ENCODE data around the gene DTNBP1. TPM values are rescaled to one million over a fixed set of nuclear protein-coding genes. Genes with fewer than 3 reads are reported as not detected.
"Not testable (repeated sequence)": the region's sequence is repeated elsewhere in the genome, so short reads cannot be mapped to it uniquely, and the experiment has no call there.

Gene DTNBP1
- total RNA-seq, 1 donor from 2014 or later: 5.6 TPM

- intact Hi-C loops (cut with DNase I): no loop called here
- DNase-seq (ENCODE audit: low spot score in 2 of 2): no peak
These were observed 112.2 kb downstream of the DTNBP1 start for GRCh38 chr6:15550546-15551123.

GRCh38 chr6:15549371-15549770 is 113.5 kb downstream of the DTNBP1 start:
- no peak for TF ChIP-seq CTCF (IDR thresholded peaks at IDR 0.05)
- Histone ChIP-seq H3K27ac (no peak overlapping the region), H3K4me3 (no peak overlapping the region), H3K4me1 (peaks cover 0 to 2% of the 10 kb centered on the region in 2 donors), H3K9me3 (no peaks in the 10 kb centered on the region), H3K27me3 (no peaks in the 10 kb centered on the region), H3K36me3 (no peaks in the 10 kb centered on the region)
- intact Hi-C loops (cut with DNase I): no loop called here
- DNase-seq (ENCODE audit: low spot score in 2 of 2): no peak

More at GRCh38 chr6:15550546-15551123, 112.2 kb downstream of the DTNBP1 start:
- Histone ChIP-seq H3K4me3 (no peak overlapping the region), H3K9me3 (no peaks in the 10 kb centered on the region), H3K27me3 (no peaks in the 10 kb centered on the region), H3K4me1 (no peaks in the 10 kb centered on the region), H3K36me3 (no peaks in the 10 kb centered on the region), H3K27ac (no peak overlapping the region)
- TF ChIP-seq CTCF (IDR thresholded peaks at IDR 0.05): no peak

- intact Hi-C loops (cut with DNase I): no loop called here
- H3K4me1 ChIP-seq: peaks cover 0 to 3% of the 10 kb centered on the region in 2 donors
- no peak for TF ChIP-seq CTCF (IDR thresholded peaks at IDR 0.05)
- no peaks in the 10 kb centered on the region for H3K36me3 ChIP-seq
- no peak overlapping the region for H3K4me3 ChIP-seq
- no peaks in the 10 kb centered on the region for H3K9me3 ChIP-seq
- no peak for DNase-seq (ENCODE audit: low spot score in 2 of 2)
- H3K27me3 ChIP-seq: no peaks in the 10 kb centered on the region
- H3K27ac ChIP-seq: no peak overlapping the region
These were observed 115.4 kb downstream of the DTNBP1 start for GRCh38 chr6:15547400-15547799.

GRCh38 chr6:15546591-15546990 is 116.2 kb downstream of the DTNBP1 start:
- DNase-seq (ENCODE audit: low spot score in 2 of 2): no peak
- Histone ChIP-seq H3K4me3 (no peak overlapping the region), H3K4me1 (peaks cover 0 to 3% of the 10 kb centered on the region in 2 donors), H3K9me3 (no peaks in the 10 kb centered on the region), H3K36me3 (no peaks in the 10 kb centered on the region), H3K27ac (no peak overlapping the region), H3K27me3 (no peaks in the 10 kb centered on the region)
- intact Hi-C loops (cut with DNase I): no loop called here
- TF ChIP-seq CTCF (IDR thresholded peaks at IDR 0.05): no peak

GRCh38 chr6:15544321-15544900 is 118.4 kb downstream of the DTNBP1 start:
- DNase-seq (ENCODE audit: low spot score in 2 of 2): no peak
- no peak overlapping the region for H3K27ac ChIP-seq
- intact Hi-C loops (cut with DNase I): no loop called here
- no peaks in the 10 kb centered on the region for H3K36me3 ChIP-seq
- peaks cover 0 to 3% of the 10 kb centered on the region in 2 donors for H3K4me1 ChIP-seq
- no peak for TF ChIP-seq CTCF (IDR thresholded peaks at IDR 0.05)
- H3K4me3 ChIP-seq: no peak overlapping the region
- H3K27me3 ChIP-seq: no peaks in the 10 kb centered on the region
- H3K9me3 ChIP-seq: no peaks in the 10 kb centered on the region

GRCh38 chr6:15543332-15543917 is 119.4 kb downstream of the DTNBP1 start:
- H3K9me3 ChIP-seq; H3K27me3 ChIP-seq; H3K4me3 ChIP-seq; intact Hi-C loops (cut with DNase I); H3K4me1 ChIP-seq; H3K27ac ChIP-seq; H3K36me3 ChIP-seq; DNase-seq (ENCODE audit: low spot score in 2 of 2): not testable (repeated sequence)

Data from ascending aorta (tissue), 2 donors.